ENCODE results near the gene OR52E4.

OR52E4 gene

DNA sequence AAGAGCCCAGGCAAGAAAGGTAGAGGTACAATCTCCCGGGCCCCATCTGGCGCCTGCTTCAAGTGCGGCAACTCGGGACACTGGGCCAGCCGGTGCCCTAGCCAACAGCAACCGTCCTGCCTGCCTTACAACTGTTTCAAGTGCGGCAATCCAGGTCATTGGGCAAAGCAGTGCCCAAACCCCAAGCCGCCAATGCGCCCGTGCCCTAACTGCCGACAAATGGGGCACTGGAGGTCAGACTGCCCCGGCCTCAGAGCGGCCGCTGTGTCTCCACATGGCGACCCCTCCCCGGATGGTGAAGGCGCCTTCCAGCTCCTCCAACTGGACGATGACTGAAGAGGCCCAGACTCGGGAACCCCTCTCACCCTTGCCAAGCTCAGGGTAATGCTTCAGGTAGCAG lies 50.2 kb downstream of the OR52E4 start:
- DNase-seq (ENCODE audit: insufficient read length) (no peak), FAIRE-seq (no peak)
- no peak for TF ChIP-seq POLR2AphosphoS5 (IDR thresholded peaks at IDR 0.05; ENCODE audit: low read depth, low read length)
- TF ChIP-seq TAF1 (IDR thresholded peaks at IDR 0.05; ENCODE audit: borderline replicate concordance, low read depth, low read length): no peak
- TF ChIP-seq POLR2A (IDR thresholded peaks at IDR 0.05; ENCODE audit: low read depth, low read length): no peak

DNA sequence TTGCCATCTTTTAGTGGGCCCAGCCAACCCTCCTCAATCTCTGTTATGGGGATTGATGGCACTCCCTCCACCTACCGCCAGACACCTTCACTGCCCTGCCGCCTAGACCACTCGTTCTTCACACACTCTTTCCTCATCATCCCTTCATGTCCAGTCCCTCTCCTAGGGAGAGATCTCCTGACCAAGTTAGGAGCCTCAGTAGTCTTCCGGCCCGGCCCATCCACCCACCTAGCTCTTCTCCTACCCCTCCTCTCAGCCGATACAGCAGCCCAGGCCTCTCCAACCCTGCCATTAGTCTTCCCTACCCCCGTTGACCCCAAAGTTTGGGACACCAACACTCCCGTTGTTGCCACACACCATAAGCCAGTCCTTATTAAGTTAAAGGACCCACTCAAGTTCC lies 50.6 kb downstream of the OR52E4 start:
- no peak for TF ChIP-seq POLR2A (IDR thresholded peaks at IDR 0.05; ENCODE audit: low read depth, low read length)
- no peak for TF ChIP-seq TAF1 (IDR thresholded peaks at IDR 0.05; ENCODE audit: borderline replicate concordance, low read depth, low read length)
- TF ChIP-seq POLR2AphosphoS5 (IDR thresholded peaks at IDR 0.05; ENCODE audit: low read depth, low read length): no peak
- FAIRE-seq: no peak
- no peak for DNase-seq (ENCODE audit: insufficient read length)

DNA sequence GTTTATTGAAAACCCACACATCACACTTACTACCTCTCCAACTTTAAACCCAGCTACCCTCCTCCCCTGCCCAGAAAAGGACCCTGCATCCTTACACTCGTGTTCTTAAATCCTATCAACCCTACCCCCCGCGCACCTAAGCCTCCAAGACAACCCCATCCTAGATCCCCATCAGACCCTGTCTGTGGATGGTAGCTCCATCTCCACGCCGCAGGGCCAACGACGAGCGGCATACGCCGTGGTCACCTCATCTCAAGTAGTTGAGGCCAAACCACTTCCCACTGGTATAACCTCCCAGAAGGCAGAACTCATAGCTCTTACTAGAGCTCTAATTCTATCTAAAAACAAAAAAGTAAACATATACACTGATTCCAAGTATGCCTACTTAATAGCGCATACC lies 52.2 kb downstream of the OR52E4 start:
- TF ChIP-seq POLR2AphosphoS5 (IDR thresholded peaks at IDR 0.05; ENCODE audit: low read depth, low read length) (no peak), TAF1 (IDR thresholded peaks at IDR 0.05; ENCODE audit: borderline replicate concordance, low read depth, low read length) (no peak), POLR2A (IDR thresholded peaks at IDR 0.05; ENCODE audit: low read depth, low read length) (no peak)
- FAIRE-seq (no peak), DNase-seq (ENCODE audit: insufficient read length) (no peak)

DNA sequence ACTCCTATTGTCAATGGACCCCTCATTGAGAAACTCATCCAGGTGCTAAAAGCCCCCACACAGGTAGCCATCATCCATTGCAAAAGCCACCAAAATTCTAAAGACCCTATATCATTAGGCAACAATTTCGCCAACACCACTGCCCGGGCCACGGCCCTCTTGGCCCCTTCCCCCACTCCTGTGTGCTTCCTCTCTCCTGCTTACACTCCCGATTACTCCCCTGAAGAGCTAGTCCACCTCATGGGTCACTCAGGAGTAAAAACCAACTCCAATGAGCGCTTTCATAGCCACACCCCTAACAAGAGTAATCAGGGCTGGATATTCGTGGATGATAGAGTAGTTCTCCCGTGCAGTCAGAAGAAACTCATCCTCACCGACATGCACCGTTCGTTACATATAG lies 52.7 kb downstream of the OR52E4 start:
- TF ChIP-seq POLR2A (IDR thresholded peaks at IDR 0.05; ENCODE audit: low read depth, low read length) (no peak), POLR2AphosphoS5 (IDR thresholded peaks at IDR 0.05; ENCODE audit: low read depth, low read length) (no peak), TAF1 (IDR thresholded peaks at IDR 0.05; ENCODE audit: borderline replicate concordance, low read depth, low read length) (no peak)
- no peak for FAIRE-seq
- DNase-seq (ENCODE audit: insufficient read length): no peak
